HepG2 (cell line): ENCODE data around the gene GADL1. TPM values are rescaled to one million over a fixed set of nuclear protein-coding genes. Genes with fewer than 3 reads are reported as not detected.

Source experiments
- DPF2 ChIP-seq: sonication (generic); formaldehyde crosslinking; IDR thresholded peaks from 2 replicates; pipeline ENCODE4 v1.4.0; 2020; ENCODE audit warnings: mild to moderate bottlenecking, low read depth, missing genetic modification reagents, borderline replicate concordance
- LCORL ChIP-seq, 2 experiments: fragments of 450-650 bp in 1 of 2; sonication (generic) in 1 of 2; formaldehyde crosslinking in 1 of 2; IDR thresholded peaks; 2 replicates each; pipeline versions ENCODE4 v1.5.0 to v1.6.1; 2017 to 2020; ENCODE audit warnings: antibody characterized with exemption in 1 of 2, missing genetic modification reagents in 1 of 2
- MTF1 ChIP-seq: sonication (generic); formaldehyde crosslinking; IDR thresholded peaks from 2 replicates; pipeline ENCODE4 v1.5.0; 2020; ENCODE audit warnings: missing genetic modification reagents
- NR3C1 ChIP-seq: sonication (generic); formaldehyde crosslinking; IDR thresholded peaks from 2 replicates; pipeline ENCODE4 v1.4.0; 2020; ENCODE audit warnings: missing genetic modification reagents
- PHF20 ChIP-seq: sonication (generic); formaldehyde crosslinking; IDR thresholded peaks from 2 replicates; pipeline ENCODE4 v1.5.0; 2020; ENCODE audit warnings: mild to moderate bottlenecking, missing genetic modification reagents
- PHF5A ChIP-seq: IDR thresholded peaks from one replicate; pipeline ENCODE4 v1.6.1; 2018; ENCODE audit warnings: low read depth, missing genetic modification reagents; ENCODE audit not compliant: unreplicated experiment
- RORA ChIP-seq: sonication (generic); formaldehyde crosslinking; IDR thresholded peaks from 2 replicates; pipeline ENCODE4 v1.5.0; 2020; ENCODE audit warnings: mild to moderate bottlenecking, missing genetic modification reagents, moderate library complexity
- SMC3 ChIP-seq: IDR thresholded peaks from 2 replicates; pipeline ENCODE4 v1.6.1; 2011; ENCODE audit warnings: low read length, improper control_type of control experiment
- SSRP1 ChIP-seq: IDR thresholded peaks from 2 replicates; pipeline ENCODE4 v1.6.1; 2016; ENCODE audit warnings: control low read depth
- TAF15 ChIP-seq: fragments of 200-400 bp; formaldehyde crosslinking; IDR thresholded peaks from one replicate; pipeline ENCODE4 v1.6.1; 2018; ENCODE audit warnings: mild to moderate bottlenecking, low read depth, low read length; ENCODE audit not compliant: poor library complexity, severe bottlenecking
- TBX3 ChIP-seq: fragments of 450-650 bp; IDR thresholded peaks from 2 replicates; pipeline ENCODE4 v1.6.1; 2017; ENCODE audit warnings: antibody characterized with exemption, mild to moderate bottlenecking, inconsistent platforms, borderline replicate concordance
- TEAD2 ChIP-seq: sonication (generic); formaldehyde crosslinking; IDR thresholded peaks from 2 replicates; pipeline ENCODE4 v1.9.0; 2021; ENCODE audit warnings: missing genetic modification reagents
- ZNF101 ChIP-seq: sonication (generic); formaldehyde crosslinking; IDR thresholded peaks from 2 replicates; pipeline ENCODE4 v1.4.0; 2020; ENCODE audit warnings: mild to moderate bottlenecking, low read depth, missing genetic modification reagents, borderline replicate concordance
- ZNF12 ChIP-seq: sonication (generic); formaldehyde crosslinking; IDR thresholded peaks from 2 replicates; pipeline ENCODE4 v1.5.0; 2020; ENCODE audit warnings: missing genetic modification reagents
- ZNF121 ChIP-seq: sonication (generic); formaldehyde crosslinking; IDR thresholded peaks from 2 replicates; pipeline ENCODE4 v1.5.0; 2020; ENCODE audit warnings: mild to moderate bottlenecking, missing genetic modification reagents
- ZNF30 ChIP-seq: sonication (generic); formaldehyde crosslinking; IDR thresholded peaks from 2 replicates; pipeline ENCODE4 v1.5.0; 2020; ENCODE audit warnings: mild to moderate bottlenecking, missing genetic modification reagents
- ZNF337 ChIP-seq: sonication (generic); formaldehyde crosslinking; IDR thresholded peaks from 2 replicates; pipeline ENCODE4 v1.5.1; 2020; ENCODE audit warnings: missing genetic modification reagents, low read depth, mild to moderate bottlenecking, borderline replicate concordance
- ZNF367 ChIP-seq: sonication (generic); formaldehyde crosslinking; IDR thresholded peaks from 2 replicates; pipeline ENCODE4 v1.4.0; 2020; ENCODE audit warnings: missing genetic modification reagents, borderline replicate concordance
- ZNF441 ChIP-seq: sonication (generic); formaldehyde crosslinking; IDR thresholded peaks from 2 replicates; pipeline ENCODE4 v1.7.0; 2021; ENCODE audit warnings: missing genetic modification reagents, borderline replicate concordance
- ZNF629 ChIP-seq: sonication (generic); formaldehyde crosslinking; conservative IDR thresholded peaks from 2 replicates; pipeline ENCODE4 v1.5.0; 2020; ENCODE audit warnings: missing genetic modification reagents
- polyA plus RNA-seq, 8 experiments: library from polyadenylated mRNA; depleted of rRNA in 3 of 8; stranded (reverse) in 7 of 8; unstranded in 1 of 8; fragments of >200 nt; fragmentation: Illumina TruSeq in 4 of 8; extraction: Trizol in 4 of 8; gene quantifications; 2 replicates each; pipeline versions ENCODE4 v1.2.1 to v1.2.3, GENCODE V29; 2011 to 2016; ENCODE audit warnings: low read depth in 4 of 8, missing spikeins in 1 of 8, mixed read lengths in 1 of 8; ENCODE audit not compliant: insufficient read depth in 1 of 8
- total RNA-seq, 5 experiments: library from RNA; depleted of rRNA; stranded (reverse); fragments of >200 nt; fragmentation: Illumina TruSeq; extraction: Trizol; gene quantifications; 2 replicates each; pipeline ENCODE4 v1.2.3, GENCODE V29; 2016; ENCODE audit warnings: low read depth in 1 of 5
- TF ChIP-seq, protein P1 (sequence below): sonication (generic); formaldehyde crosslinking; conservative IDR thresholded peaks from 2 replicates; pipeline ENCODE4 v1.4.0; 2020; ENCODE audit warnings: missing genetic modification reagents
- TF ChIP-seq, protein P2 (sequence below): sonication (generic); formaldehyde crosslinking; IDR thresholded peaks from 2 replicates; pipeline ENCODE4 v1.4.0; 2020; ENCODE audit warnings: missing genetic modification reagents
- TF ChIP-seq, protein P3 (sequence below): sonication (generic); formaldehyde crosslinking; IDR thresholded peaks from 2 replicates; pipeline ENCODE4 v1.5.0; 2020; ENCODE audit warnings: missing genetic modification reagents
- TF ChIP-seq, protein P4 (sequence below): IDR thresholded peaks from 2 replicates; pipeline ENCODE4 v1.6.1; 2016
- TF ChIP-seq, protein P5 (sequence below): sonication (generic); formaldehyde crosslinking; IDR thresholded peaks from 2 replicates; pipeline ENCODE4 v1.8.1; 2023; ENCODE audit warnings: mild to moderate bottlenecking, missing genetic modification reagents, borderline replicate concordance

Gene GADL1
- total and polyA plus RNA-seq, 2 of the 13 experiments (the other 11 are each of a cell fraction or from before 2014, with no cell fraction given): not detected

DNA sequence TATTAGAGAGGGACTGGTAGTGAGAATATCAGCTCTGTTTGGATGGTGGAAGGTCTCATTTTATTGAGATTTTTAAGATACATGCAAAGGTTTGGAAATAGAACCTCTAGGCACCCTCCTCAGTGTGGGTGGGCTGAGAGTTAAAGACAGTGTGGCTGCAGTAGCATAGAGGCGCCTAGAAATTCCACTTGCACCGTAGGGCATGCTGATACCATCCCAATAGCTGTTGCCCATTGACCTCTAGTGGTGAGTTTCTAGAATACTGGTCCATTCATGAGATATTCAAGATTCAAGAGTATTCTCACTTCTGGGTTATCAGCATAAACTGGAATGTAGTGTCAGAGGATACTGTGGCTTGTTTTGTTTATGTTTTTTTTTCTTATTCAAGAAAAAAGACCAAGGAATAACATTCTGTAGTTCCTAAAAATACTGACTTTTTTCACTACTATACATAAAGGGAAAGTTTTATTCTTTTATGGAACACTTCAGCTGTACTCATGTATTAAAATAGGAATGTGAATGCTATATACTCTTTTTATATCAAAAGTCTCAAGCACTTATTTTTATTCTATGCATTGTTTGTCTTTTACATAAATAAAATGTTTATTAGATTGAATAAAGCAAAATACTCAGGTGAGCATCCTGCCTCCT lies 200.9 kb downstream of the GADL1 start (continued):
- no peak for TF ChIP-seq MTF1 (CRISPR knock-in tag)
- TF ChIP-seq ZNF367 (CRISPR knock-in tag): no peak
- TF ChIP-seq, protein P1, sequence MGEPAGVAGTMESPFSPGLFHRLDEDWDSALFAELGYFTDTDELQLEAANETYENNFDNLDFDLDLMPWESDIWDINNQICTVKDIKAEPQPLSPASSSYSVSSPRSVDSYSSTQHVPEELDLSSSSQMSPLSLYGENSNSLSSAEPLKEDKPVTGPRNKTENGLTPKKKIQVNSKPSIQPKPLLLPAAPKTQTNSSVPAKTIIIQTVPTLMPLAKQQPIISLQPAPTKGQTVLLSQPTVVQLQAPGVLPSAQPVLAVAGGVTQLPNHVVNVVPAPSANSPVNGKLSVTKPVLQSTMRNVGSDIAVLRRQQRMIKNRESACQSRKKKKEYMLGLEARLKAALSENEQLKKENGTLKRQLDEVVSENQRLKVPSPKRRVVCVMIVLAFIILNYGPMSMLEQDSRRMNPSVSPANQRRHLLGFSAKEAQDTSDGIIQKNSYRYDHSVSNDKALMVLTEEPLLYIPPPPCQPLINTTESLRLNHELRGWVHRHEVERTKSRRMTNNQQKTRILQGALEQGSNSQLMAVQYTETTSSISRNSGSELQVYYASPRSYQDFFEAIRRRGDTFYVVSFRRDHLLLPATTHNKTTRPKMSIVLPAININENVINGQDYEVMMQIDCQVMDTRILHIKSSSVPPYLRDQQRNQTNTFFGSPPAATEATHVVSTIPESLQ (CRISPR knock-in tag): no peak
- TF ChIP-seq, protein P2, sequence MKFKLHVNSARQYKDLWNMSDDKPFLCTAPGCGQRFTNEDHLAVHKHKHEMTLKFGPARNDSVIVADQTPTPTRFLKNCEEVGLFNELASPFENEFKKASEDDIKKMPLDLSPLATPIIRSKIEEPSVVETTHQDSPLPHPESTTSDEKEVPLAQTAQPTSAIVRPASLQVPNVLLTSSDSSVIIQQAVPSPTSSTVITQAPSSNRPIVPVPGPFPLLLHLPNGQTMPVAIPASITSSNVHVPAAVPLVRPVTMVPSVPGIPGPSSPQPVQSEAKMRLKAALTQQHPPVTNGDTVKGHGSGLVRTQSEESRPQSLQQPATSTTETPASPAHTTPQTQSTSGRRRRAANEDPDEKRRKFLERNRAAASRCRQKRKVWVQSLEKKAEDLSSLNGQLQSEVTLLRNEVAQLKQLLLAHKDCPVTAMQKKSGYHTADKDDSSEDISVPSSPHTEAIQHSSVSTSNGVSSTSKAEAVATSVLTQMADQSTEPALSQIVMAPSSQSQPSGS (CRISPR knock-in tag): no peak
- TF ChIP-seq, protein P3, sequence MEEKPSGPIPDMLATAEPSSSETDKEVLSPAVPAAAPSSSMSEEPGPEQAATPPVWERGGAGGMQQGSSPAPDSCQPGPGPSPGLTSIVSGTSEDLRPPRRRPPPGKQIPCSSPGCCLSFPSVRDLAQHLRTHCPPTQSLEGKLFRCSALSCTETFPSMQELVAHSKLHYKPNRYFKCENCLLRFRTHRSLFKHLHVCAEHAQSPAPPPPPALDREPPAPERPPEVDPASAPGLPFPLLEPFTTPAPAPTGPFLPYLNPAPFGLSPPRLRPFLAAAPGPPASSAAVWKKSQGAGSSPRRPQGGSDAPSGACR (CRISPR knock-in tag): no peak
- TF ChIP-seq TAF15: no peak
- no peak for TF ChIP-seq NR3C1 (CRISPR knock-in tag)
- TF ChIP-seq SSRP1 (CRISPR knock-in tag): peak; percentile 76
- TF ChIP-seq, protein P4, sequence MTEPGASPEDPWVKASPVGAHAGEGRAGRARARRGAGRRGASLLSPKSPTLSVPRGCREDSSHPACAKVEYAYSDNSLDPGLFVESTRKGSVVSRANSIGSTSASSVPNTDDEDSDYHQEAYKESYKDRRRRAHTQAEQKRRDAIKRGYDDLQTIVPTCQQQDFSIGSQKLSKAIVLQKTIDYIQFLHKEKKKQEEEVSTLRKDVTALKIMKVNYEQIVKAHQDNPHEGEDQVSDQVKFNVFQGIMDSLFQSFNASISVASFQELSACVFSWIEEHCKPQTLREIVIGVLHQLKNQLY (CRISPR knock-in tag): no peak
- TF ChIP-seq PHF5A (CRISPR knock-in tag): no peak
- TF ChIP-seq, protein P5, sequence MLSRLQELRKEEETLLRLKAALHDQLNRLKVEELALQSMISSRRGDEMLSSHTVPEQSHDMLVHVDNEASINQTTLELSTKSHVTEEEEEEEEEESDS: no peak
- TF ChIP-seq RORA (CRISPR knock-in tag): no peak
- no peak for TF ChIP-seq ZNF101 (CRISPR knock-in tag)
- no peak for TF ChIP-seq TBX3
- no peak for TF ChIP-seq TEAD2
- no peak for TF ChIP-seq PHF20 (CRISPR knock-in tag)
- TF ChIP-seq ZNF30 (CRISPR knock-in tag): no peak
- no peak for TF ChIP-seq ZNF337 (CRISPR knock-in tag)
- no peak for TF ChIP-seq LCORL (IDR thresholded peaks at IDR 0.05)
- TF ChIP-seq LCORL (CRISPR knock-in tag; IDR thresholded peaks at IDR 0.05): no peak
- TF ChIP-seq ZNF121 (CRISPR knock-in tag): no peak
- peak; percentile 82 for TF ChIP-seq SMC3
- no peak for TF ChIP-seq ZNF441
- peak; percentile 63; the same call in 1 of the 2 replicates for TF ChIP-seq ZNF12 (CRISPR knock-in tag)
- TF ChIP-seq DPF2 (CRISPR knock-in tag): no peak
- TF ChIP-seq ZNF629 (CRISPR knock-in tag): no peak
